Common myeloid progenitor, CD34-positive (primary cell): ENCODE measurements around the gene PRDM1.
"Not testable (repeated sequence)": the region's sequence is repeated elsewhere in the genome, so short reads cannot be mapped to it uniquely, and the experiment has no call there.

Experiments used
- CTCF ChIA-PET: fragments of 350-600 bp; sonication (Branson Sonifier 250); formaldehyde crosslinking; loops from one replicate; lab custom pipeline; 2021; ENCODE audit warnings: antibody characterized with exemption; lab: Charles Lee
- POLR2A ChIA-PET: fragments of 350-600 bp; sonication (Branson Sonifier 250); formaldehyde crosslinking; loops from one replicate; lab custom pipeline; 2021; ENCODE audit warnings: antibody characterized with exemption; lab: Charles Lee
- DNase-seq, 3 donors: peaks; one replicate each; pipeline versions ENCODE4 v3.0.0 to v3.0.0-alpha.2; 2013
- H3K27ac ChIP-seq, 2 experiments: 1 replicate in 1 of 2; 2 replicates in 1 of 2; pipeline ENCODE4 v1.7.0; 2013; ENCODE audit warnings: inconsistent platforms in 2 of 2, low read length in 2 of 2, mild to moderate bottlenecking in 2 of 2, low read depth in 1 of 2, moderate library complexity in 1 of 2; ENCODE audit not compliant: severe bottlenecking in 2 of 2, insufficient read depth in 1 of 2, poor library complexity in 1 of 2
- H3K27me3 ChIP-seq, 5 experiments: replicated peaks in 2 of 5; 1 replicate in 3 of 5; 2 replicates in 2 of 5; pipeline versions ENCODE4 v1.6.1 to v1.7.0; 2013; ENCODE audit warnings: low read length in 4 of 5, mild to moderate bottlenecking in 2 of 5, moderate library complexity in 2 of 5, inconsistent platforms in 1 of 5; ENCODE audit not compliant: insufficient read depth in 5 of 5, control insufficient read depth in 4 of 5
- H3K36me3 ChIP-seq, 4 experiments: 1 replicate in 2 of 4; 2 replicates in 2 of 4; pipeline versions ENCODE4 v1.6.1 to v1.7.0; 2013; ENCODE audit warnings: low read length in 3 of 4, control low read depth in 1 of 4, mild to moderate bottlenecking in 1 of 4; ENCODE audit not compliant: control insufficient read depth in 4 of 4, insufficient read depth in 4 of 4
- H3K4me1 ChIP-seq, 4 experiments: 1 replicate in 3 of 4; 2 replicates in 1 of 4; pipeline versions ENCODE4 v1.6.1 to v1.7.1; 2013; ENCODE audit warnings: low read length in 3 of 4, mild to moderate bottlenecking in 3 of 4, control low read depth in 1 of 4, inconsistent platforms in 1 of 4, moderate library complexity in 1 of 4; ENCODE audit not compliant: control insufficient read depth in 4 of 4, insufficient read depth in 4 of 4; ENCODE audit errors: control extremely low read depth in 1 of 4
- H3K4me3 ChIP-seq, 7 experiments: 1 replicate in 4 of 7; 2 replicates in 3 of 7; pipeline versions ENCODE4 v1.5.1 to v1.7.0; 2013; ENCODE audit warnings: mild to moderate bottlenecking in 7 of 7, low read length in 6 of 7, moderate library complexity in 6 of 7, inconsistent platforms in 2 of 7, low read depth in 2 of 7, control low read depth in 1 of 7; ENCODE audit not compliant: insufficient read depth in 4 of 7, control insufficient read depth in 1 of 7; ENCODE audit errors: extremely low read depth in 1 of 7
- H3K9me3 ChIP-seq, 5 experiments: 1 replicate in 4 of 5; 2 replicates in 1 of 5; pipeline versions ENCODE4 v1.6.1 to v1.7.1; 2013; ENCODE audit warnings: low read length in 4 of 5, mild to moderate bottlenecking in 2 of 5, inconsistent platforms in 1 of 5, low read depth in 1 of 5, moderate library complexity in 1 of 5; ENCODE audit not compliant: control insufficient read depth in 4 of 5, insufficient read depth in 2 of 5; ENCODE audit errors: control extremely low read depth in 1 of 5
- WGBS: methylation state at CpG from one replicate; pipeline ENCODE4 v1.1.5; 2013; ENCODE audit not compliant: insufficient coverage; 5-methylcytosine and 5-hydroxymethylcytosine counted together

PRDM1 gene

GRCh38 chr6:106152476-106152875 is 66.3 kb downstream of the PRDM1 start:
- POLR2A ChIA-PET: interaction anchor here (0.5 kb wide), 1 partner anchor 40 kb away, joined by 3 read pairs; no protein-coding TSS in a partner anchor

GRCh38 chr6:106152952-106153351 is 66.8 kb downstream of the PRDM1 start:
- POLR2A ChIA-PET: interaction anchor here (0.5 kb wide), 1 partner anchor 41 kb away, joined by 3 read pairs; no protein-coding TSS in a partner anchor
- no peaks in the 10 kb centered on the region for H3K4me1 ChIP-seq
- no peak for DNase-seq
- H3K9me3 ChIP-seq: no peaks in the 10 kb centered on the region
- no peaks in the 10 kb centered on the region for H3K27me3 ChIP-seq
- WGBS: 100% methylated on average over 2 of the region's 4 CpGs
- H3K4me3 ChIP-seq: no peak overlapping the region
- no peaks in the 10 kb centered on the region for H3K36me3 ChIP-seq
- H3K27ac ChIP-seq: no peak overlapping the region
- CTCF ChIA-PET: interaction anchor here (0.6 to 1.1 kb wide), 2 partner anchors 8 to 144 kb away, joined by 3 to 4 read pairs; no protein-coding TSS in a partner anchor

More at GRCh38 chr6:106152476-106152875, 66.3 kb downstream of the PRDM1 start:
- H3K9me3 ChIP-seq, H3K4me1 ChIP-seq, H3K27ac ChIP-seq, DNase-seq, H3K27me3 ChIP-seq, H3K4me3 ChIP-seq, H3K36me3 ChIP-seq: not testable (repeated sequence)
- WGBS: 90% methylated on average over 2 of the region's 3 CpGs
- CTCF ChIA-PET: interaction anchor here (0.6 to 1.1 kb wide), 2 partner anchors 9 to 143 kb away, joined by 3 to 4 read pairs; no protein-coding TSS in a partner anchor

GRCh38 chr6:106154326-106154725 is 68.2 kb downstream of the PRDM1 start:
- Histone ChIP-seq H3K36me3 (no peaks in the 10 kb centered on the region), H3K4me1 (no peaks in the 10 kb centered on the region), H3K27ac (no peak overlapping the region), H3K4me3 (no peak overlapping the region), H3K27me3 (no peaks in the 10 kb centered on the region), H3K9me3 (no peaks in the 10 kb centered on the region)
- DNase-seq: no peak
- WGBS: 99% methylated on average over 8 of the region's 8 CpGs
- ChIA-PET CTCF (interaction anchor here (1.4 kb wide), 1 partner anchor 12 kb away, joined by 4 read pairs; no protein-coding TSS in a partner anchor), POLR2A (no interaction called here)

GRCh38 chr6:106155219-106155830 is 69.2 kb downstream of the PRDM1 start:
- DNase-seq: no peak
- Histone ChIP-seq H3K27me3 (no peaks in the 10 kb centered on the region), H3K4me3 (no peak overlapping the region), H3K36me3 (no peaks in the 10 kb centered on the region), H3K4me1 (no peaks in the 10 kb centered on the region), H3K9me3 (no peaks in the 10 kb centered on the region), H3K27ac (no peak overlapping the region)
- 97% methylated on average over 8 of the region's 12 CpGs for WGBS
- ChIA-PET CTCF (interaction anchor here (1.3 to 1.4 kb wide), 2 partner anchors 13 to 68 kb away, joined by 4 read pairs; no protein-coding TSS in a partner anchor), POLR2A (no interaction called here)

GRCh38 chr6:106156413-106156812 is 70.3 kb downstream of the PRDM1 start:
- H3K36me3 ChIP-seq: no peaks in the 10 kb centered on the region
- ChIA-PET CTCF (interaction anchor here (1.3 to 1.9 kb wide), 2 partner anchors 9 to 67 kb away, joined by 4 to 8 read pairs; no protein-coding TSS in a partner anchor), POLR2A (no interaction called here)
- DNase-seq: no peak
- H3K9me3 ChIP-seq: no peaks in the 10 kb centered on the region
- 100% methylated on average over 3 of the region's 3 CpGs for WGBS
- H3K4me3 ChIP-seq: no peak overlapping the region
- H3K27me3 ChIP-seq: no peaks in the 10 kb centered on the region
- H3K4me1 ChIP-seq: no peaks in the 10 kb centered on the region
- no peak overlapping the region for H3K27ac ChIP-seq

- 97% methylated on average over 3 of the region's 3 CpGs for WGBS
Observed at GRCh38 chr6:106156863-106157262, 70.7 kb downstream of the PRDM1 start.

GRCh38 chr6:106158816-106159215 is 72.7 kb downstream of the PRDM1 start:
- no peak for DNase-seq
- 91% methylated on average over 1 of the region's 1 CpG for WGBS
- ChIA-PET CTCF (no interaction called here), POLR2A (no interaction called here)
- Histone ChIP-seq H3K27ac (no peak overlapping the region), H3K27me3 (no peaks in the 10 kb centered on the region), H3K4me1 (peaks cover 0 to 12% (median 7%) of the 10 kb centered on the region in 4 experiments), H3K9me3 (no peaks in the 10 kb centered on the region), H3K36me3 (no peaks in the 10 kb centered on the region), H3K4me3 (no peak overlapping the region)

More at GRCh38 chr6:106156863-106157262, 70.7 kb downstream of the PRDM1 start:
- ChIA-PET CTCF (interaction anchor here (1.3 to 1.9 kb wide), 2 partner anchors 10 to 66 kb away, joined by 4 to 8 read pairs; no protein-coding TSS in a partner anchor), POLR2A (no interaction called here)
- Histone ChIP-seq H3K4me3 (no peak overlapping the region), H3K9me3 (no peaks in the 10 kb centered on the region), H3K36me3 (no peaks in the 10 kb centered on the region), H3K4me1 (no peaks in the 10 kb centered on the region), H3K27ac (no peak overlapping the region), H3K27me3 (no peaks in the 10 kb centered on the region)
- DNase-seq: no peak
